Endodermal cell (in vitro differentiated cells): Measurements from ENCODE around the gene MCF2L2. TPM values are rescaled to one million over a fixed set of nuclear protein-coding genes. Genes with fewer than 3 reads are reported as not detected.

ENCODE experiments used
- DNase-seq: peaks from one replicate; pipeline ENCODE4 v3.0.0-alpha.2; 2017
- H3K27ac ChIP-seq: 2 replicates; pipeline ENCODE4 v1.5.1; 2013; ENCODE audit warnings: mild to moderate bottlenecking, low read depth, low read length, moderate library complexity
- H3K27me3 ChIP-seq: 2 replicates; pipeline ENCODE4 v1.6.1; 2013; ENCODE audit warnings: mild to moderate bottlenecking, low read length, moderate library complexity; ENCODE audit not compliant: insufficient read depth, control insufficient read depth, poor library complexity, severe bottlenecking
- H3K36me3 ChIP-seq: 2 replicates; pipeline ENCODE4 v1.7.0; 2013; ENCODE audit warnings: mild to moderate bottlenecking, low read length, moderate library complexity; ENCODE audit not compliant: control insufficient read depth, insufficient read depth
- H3K4me1 ChIP-seq: one replicate; pipeline ENCODE4 v1.7.0; 2013; ENCODE audit warnings: low read length; ENCODE audit not compliant: control insufficient read depth, insufficient read depth
- H3K4me3 ChIP-seq: 2 replicates; pipeline ENCODE4 v1.5.1; 2013; ENCODE audit warnings: mild to moderate bottlenecking, low read length, moderate library complexity
- H3K9ac ChIP-seq: 2 replicates; pipeline ENCODE4 v1.6.1; 2013; ENCODE audit warnings: mild to moderate bottlenecking, low read length, moderate library complexity; ENCODE audit not compliant: poor library complexity, severe bottlenecking; ENCODE audit errors: extremely low read depth
- H3K9me3 ChIP-seq: 2 replicates; pipeline ENCODE4 v1.6.1; 2013; ENCODE audit warnings: mild to moderate bottlenecking, low read length, moderate library complexity; ENCODE audit not compliant: control insufficient read depth
- H3K27ac Mint-ChIP-seq: 2 replicates; pipeline ENCODE4 v1.8.0; 2020; ENCODE audit warnings: mixed read lengths
- H3K27me3 Mint-ChIP-seq: 2 replicates; pipeline ENCODE4 v1.8.0; 2021; ENCODE audit warnings: mild to moderate bottlenecking, mixed read lengths; ENCODE audit not compliant: insufficient read depth
- H3K36me3 Mint-ChIP-seq: 2 replicates; pipeline ENCODE4 v1.8.0; 2020; ENCODE audit warnings: low read depth, mixed read lengths
- H3K4me1 Mint-ChIP-seq: 2 replicates; pipeline ENCODE4 v1.8.0; 2020; ENCODE audit warnings: mixed read lengths
- H3K4me3 Mint-ChIP-seq: 2 replicates; pipeline ENCODE4 v1.8.0; 2020; ENCODE audit warnings: mild to moderate bottlenecking, moderate library complexity, mixed read lengths
- H3K9me3 Mint-ChIP-seq: 2 replicates; pipeline ENCODE4 v1.8.0; 2020; ENCODE audit warnings: mild to moderate bottlenecking, mixed read lengths
- CTCF ChIP-seq: fragments of 200-600 bp; sonication (generic); conservative IDR thresholded peaks from 2 replicates; pipeline ENCODE4 v1.5.0; 2021; ENCODE audit warnings: antibody characterized with exemption, mild to moderate bottlenecking
- WGBS, 2 experiments: methylation state at CpG; one replicate each; pipeline versions ENCODE4 v1.1.5 to v1.1.7; 2013; ENCODE audit warnings: missing lambda C conversion rate in 2 of 2, mixed read lengths in 1 of 2; ENCODE audit not compliant: insufficient coverage in 1 of 2, insufficient read length in 1 of 2; 5-methylcytosine and 5-hydroxymethylcytosine counted together
- total RNA-seq, 2 donors: library from RNA; stranded (reverse); fragmentation: NEBNext Ultra II Directional in 1 of 2; extraction: Animal tissue kit (Norgen Biotek cat#: 25700) in 1 of 2; gene quantifications; 2 replicates in 1 of 2; 3 replicates in 1 of 2; pipeline ENCODE4 v1.2.1, GENCODE V29; 2021

Gene MCF2L2
- total RNA-seq, 2 donors from 2014 or later, result 72.6 to 86.5 TPM

- no peak for DNase-seq
- H3K27me3 Mint-ChIP-seq, result no peaks in the 10 kb centered on the region
- 78 to 100% methylated on average over 1 of the region's 1 CpG for WGBS, 2 experiments
- H3K36me3 Mint-ChIP-seq, result peaks cover 45% of the 10 kb centered on the region
- H3K27ac Mint-ChIP-seq, result no peak overlapping the region
- no peaks in the 10 kb centered on the region for H3K27me3 ChIP-seq
- H3K4me1 Mint-ChIP-seq, result peaks cover 19% of the 10 kb centered on the region
- H3K36me3 ChIP-seq, result peaks cover 86% of the 10 kb centered on the region
- peaks cover 11% of the 10 kb centered on the region for H3K4me1 ChIP-seq
- TF ChIP-seq CTCF, result no peak
- H3K9ac ChIP-seq, result no peak overlapping the region
- H3K4me3 Mint-ChIP-seq, result no peak overlapping the region
- H3K9me3 ChIP-seq, result no peaks in the 10 kb centered on the region
- no peak overlapping the region for H3K4me3 ChIP-seq
- H3K27ac ChIP-seq, result no peak overlapping the region
- peaks cover 2% of the 10 kb centered on the region for H3K9me3 Mint-ChIP-seq
These were observed 99.6 kb downstream of the MCF2L2 start for GRCh38 chr3:183328823-183329222.

- Histone ChIP-seq H3K4me3 (no peak overlapping the region), H3K27me3 (no peaks in the 10 kb centered on the region), H3K9ac (no peak overlapping the region), H3K36me3 (peaks cover 86% of the 10 kb centered on the region), H3K4me1 (peaks cover 11% of the 10 kb centered on the region), H3K27ac (no peak overlapping the region), H3K9me3 (no peaks in the 10 kb centered on the region)
- peaks cover 2% of the 10 kb centered on the region for H3K9me3 Mint-ChIP-seq
- H3K27ac Mint-ChIP-seq, result no peak overlapping the region
- no peak overlapping the region for H3K4me3 Mint-ChIP-seq
- DNase-seq, result no peak
- WGBS, 2 experiments, result 100% methylated on average over 1 of the region's 1 CpG
- H3K4me1 Mint-ChIP-seq, result peaks cover 19% of the 10 kb centered on the region
- peaks cover 42% of the 10 kb centered on the region for H3K36me3 Mint-ChIP-seq
- TF ChIP-seq CTCF, result no peak
- no peaks in the 10 kb centered on the region for H3K27me3 Mint-ChIP-seq
These were observed 100.3 kb downstream of the MCF2L2 start for GRCh38 chr3:183328164-183328563.

GRCh38 chr3:183327343-183327742 is 101.1 kb downstream of the MCF2L2 start:
- H3K27me3 Mint-ChIP-seq, result no peaks in the 10 kb centered on the region
- Histone ChIP-seq H3K9me3 (no peaks in the 10 kb centered on the region), H3K36me3 (peaks cover 89% of the 10 kb centered on the region), H3K27ac (no peak overlapping the region), H3K4me3 (no peak overlapping the region), H3K27me3 (no peaks in the 10 kb centered on the region), H3K9ac (no peak overlapping the region), H3K4me1 (peaks cover 7% of the 10 kb centered on the region)
- H3K4me1 Mint-ChIP-seq, result peaks cover 19% of the 10 kb centered on the region
- H3K27ac Mint-ChIP-seq, result no peak overlapping the region
- no peak for TF ChIP-seq CTCF
- peaks cover 2% of the 10 kb centered on the region for H3K9me3 Mint-ChIP-seq
- no peak for DNase-seq
- H3K36me3 Mint-ChIP-seq, result peaks cover 46% of the 10 kb centered on the region
- WGBS, 2 experiments, result 94 to 96% methylated on average over 5 of the region's 5 CpGs
- H3K4me3 Mint-ChIP-seq, result no peak overlapping the region
